Measurements from ENCODE around the gene SH3BP1. TPM values are rescaled to one million over a fixed set of nuclear protein-coding genes. Genes with fewer than 3 reads are reported as not detected.

SH3BP1 gene
- total RNA-seq, 1 donor: 4.7 TPM

DNA sequence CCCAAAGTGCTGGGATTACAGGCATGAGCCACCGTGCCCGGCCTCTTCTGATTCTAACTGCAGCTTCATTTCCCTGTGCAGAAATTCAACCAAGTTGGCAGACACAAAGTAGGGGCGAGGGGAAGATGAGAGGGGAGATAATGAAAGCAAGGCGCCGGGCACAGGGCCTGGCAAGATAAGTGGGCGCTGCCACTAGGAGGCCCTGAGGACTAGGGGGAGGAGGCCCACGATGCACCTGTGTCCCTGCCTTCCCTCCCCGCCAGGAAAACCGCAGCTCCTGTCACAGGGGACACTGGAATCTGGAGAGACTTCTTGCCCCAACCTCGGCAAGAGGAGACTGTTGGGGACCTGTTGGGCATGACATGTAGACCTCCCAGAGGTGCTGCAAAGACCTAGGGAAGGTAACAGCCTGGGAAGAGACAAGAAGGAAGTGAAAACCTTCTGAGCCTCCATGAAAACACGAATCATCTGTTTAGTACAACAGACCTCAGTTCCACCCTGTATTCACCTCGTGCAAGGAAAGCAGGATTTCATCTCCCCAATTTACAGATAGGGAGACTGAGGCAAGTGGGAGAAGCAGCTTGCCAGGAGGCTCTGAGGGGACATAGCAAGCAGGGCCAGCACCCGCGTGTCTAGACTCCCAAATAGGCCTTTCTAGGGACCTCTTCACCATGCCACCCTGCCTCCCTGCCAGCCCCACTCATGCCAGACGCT is 32.9 kb downstream of the SH3BP1 start:
- Histone ChIP-seq H3K9me3 (ENCODE audit: low read depth, low read length) (no peaks in the 10 kb centered on the region), H4K20me1 (ENCODE audit: insufficient read depth, low read length) (peaks cover 14% of the 10 kb centered on the region), H3K79me2 (ENCODE audit: insufficient read depth, low read length) (peaks cover 18% of the 10 kb centered on the region), H3K4me3 (ENCODE audit: insufficient read depth, low read length) (no peak overlapping the region), H3K36me3 (ENCODE audit: insufficient read depth, low read length) (peaks cover under 1% of the 10 kb centered on the region), H2AFZ (ENCODE audit: low read length) (no peak overlapping the region), H3K4me1 (ENCODE audit: insufficient read depth, low read length) (peaks cover 13% of the 10 kb centered on the region), H3K27ac (ENCODE audit: low read depth, low read length) (no peak overlapping the region), H3K4me2 (ENCODE audit: insufficient read depth, low read length) (no peak overlapping the region), H3K27me3 (ENCODE audit: insufficient read depth, low read length) (no peaks in the 10 kb centered on the region)
- TF ChIP-seq, protein P1, sequence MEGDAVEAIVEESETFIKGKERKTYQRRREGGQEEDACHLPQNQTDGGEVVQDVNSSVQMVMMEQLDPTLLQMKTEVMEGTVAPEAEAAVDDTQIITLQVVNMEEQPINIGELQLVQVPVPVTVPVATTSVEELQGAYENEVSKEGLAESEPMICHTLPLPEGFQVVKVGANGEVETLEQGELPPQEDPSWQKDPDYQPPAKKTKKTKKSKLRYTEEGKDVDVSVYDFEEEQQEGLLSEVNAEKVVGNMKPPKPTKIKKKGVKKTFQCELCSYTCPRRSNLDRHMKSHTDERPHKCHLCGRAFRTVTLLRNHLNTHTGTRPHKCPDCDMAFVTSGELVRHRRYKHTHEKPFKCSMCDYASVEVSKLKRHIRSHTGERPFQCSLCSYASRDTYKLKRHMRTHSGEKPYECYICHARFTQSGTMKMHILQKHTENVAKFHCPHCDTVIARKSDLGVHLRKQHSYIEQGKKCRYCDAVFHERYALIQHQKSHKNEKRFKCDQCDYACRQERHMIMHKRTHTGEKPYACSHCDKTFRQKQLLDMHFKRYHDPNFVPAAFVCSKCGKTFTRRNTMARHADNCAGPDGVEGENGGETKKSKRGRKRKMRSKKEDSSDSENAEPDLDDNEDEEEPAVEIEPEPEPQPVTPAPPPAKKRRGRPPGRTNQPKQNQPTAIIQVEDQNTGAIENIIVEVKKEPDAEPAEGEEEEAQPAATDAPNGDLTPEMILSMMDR (IDR thresholded peaks at IDR 0.05; ENCODE audit: extremely low read depth, low read depth, low read length): no peak
- DNase-seq (ENCODE audit: insufficient read length, low spot score, missing footprints): peak; percentile 19

DNA sequence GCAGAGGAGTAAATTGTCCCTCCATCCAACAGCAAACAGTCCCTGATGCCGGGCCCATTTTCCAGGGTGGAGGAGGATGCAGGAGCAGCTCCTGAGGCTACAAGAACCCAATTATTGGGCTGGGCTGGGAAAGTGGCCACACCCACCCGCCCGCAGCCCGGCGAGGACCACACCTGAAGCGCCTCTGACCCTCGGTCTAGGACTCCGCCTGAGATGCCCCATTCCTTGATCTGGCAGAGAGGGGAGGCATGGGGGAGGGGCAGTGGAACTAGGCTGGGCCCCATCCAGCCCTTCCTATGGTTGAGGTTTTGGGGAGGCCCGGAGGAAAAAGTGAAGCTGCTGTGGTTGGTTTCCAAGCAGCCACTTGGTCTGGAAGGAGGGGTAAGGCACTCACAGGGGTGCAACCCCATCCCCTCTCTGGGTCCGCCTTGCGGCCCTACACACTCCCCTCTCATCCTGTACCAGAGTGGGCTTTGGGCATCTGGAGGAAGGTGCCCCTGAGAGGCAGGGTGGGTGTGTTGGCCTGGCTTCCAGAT is 33.5 kb downstream of the SH3BP1 start:
- H3K27me3 ChIP-seq (ENCODE audit: insufficient read depth, low read length): no peaks in the 10 kb centered on the region
- H3K36me3 ChIP-seq (ENCODE audit: insufficient read depth, low read length): peaks cover 7% of the 10 kb centered on the region
- H3K4me3 ChIP-seq (ENCODE audit: insufficient read depth, low read length): no peak overlapping the region
- DNase-seq (ENCODE audit: insufficient read length, low spot score, missing footprints): peak; percentile 38
- no peak overlapping the region for H2AFZ ChIP-seq (ENCODE audit: low read length)
- H3K9me3 ChIP-seq (ENCODE audit: low read depth, low read length): no peaks in the 10 kb centered on the region
- H3K27ac ChIP-seq (ENCODE audit: low read depth, low read length): no peak overlapping the region
- H3K4me1 ChIP-seq (ENCODE audit: insufficient read depth, low read length): peaks cover 17% of the 10 kb centered on the region
- peaks cover 23% of the 10 kb centered on the region for H3K79me2 ChIP-seq (ENCODE audit: insufficient read depth, low read length)
- TF ChIP-seq, protein P1 (IDR thresholded peaks at IDR 0.05; ENCODE audit: extremely low read depth, low read depth, low read length): no peak
- peaks cover 18% of the 10 kb centered on the region for H4K20me1 ChIP-seq (ENCODE audit: insufficient read depth, low read length)
- no peak overlapping the region for H3K4me2 ChIP-seq (ENCODE audit: insufficient read depth, low read length)

DNA sequence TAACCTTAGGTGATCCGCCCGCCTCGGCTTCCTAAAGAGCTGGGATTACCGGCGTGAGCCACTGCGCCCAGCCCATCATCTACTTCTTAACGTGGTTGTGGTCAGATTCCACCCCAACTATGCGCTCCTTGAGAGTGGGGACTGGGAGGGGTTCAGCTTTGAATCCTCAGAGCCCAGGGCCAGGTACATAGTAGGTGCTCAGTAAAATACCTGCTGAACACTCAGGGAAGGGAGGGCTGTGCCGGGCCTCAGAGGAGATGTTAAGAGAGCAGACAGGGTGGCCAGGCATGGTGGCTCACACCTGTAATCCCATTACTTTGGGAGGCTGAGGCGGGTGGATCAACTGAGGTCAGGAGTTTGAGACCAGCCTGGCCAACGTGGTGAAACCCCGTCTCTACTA is 34.8 kb downstream of the SH3BP1 start:
- Histone ChIP-seq H4K20me1 (ENCODE audit: insufficient read depth, low read length) (peaks cover 23% of the 10 kb centered on the region), H3K9me3 (ENCODE audit: low read depth, low read length) (no peaks in the 10 kb centered on the region), H3K27me3 (ENCODE audit: insufficient read depth, low read length) (no peaks in the 10 kb centered on the region), H3K4me3 (ENCODE audit: insufficient read depth, low read length) (no peak overlapping the region), H3K27ac (ENCODE audit: low read depth, low read length) (peak overlapping the region; percentile 13), H3K4me1 (ENCODE audit: insufficient read depth, low read length) (peaks cover 21% of the 10 kb centered on the region), H3K36me3 (ENCODE audit: insufficient read depth, low read length) (peaks cover 16% of the 10 kb centered on the region), H2AFZ (ENCODE audit: low read length) (no peak overlapping the region), H3K4me2 (ENCODE audit: insufficient read depth, low read length) (no peak overlapping the region), H3K79me2 (ENCODE audit: insufficient read depth, low read length) (peaks cover 28% of the 10 kb centered on the region)
- TF ChIP-seq, protein P1 (IDR thresholded peaks at IDR 0.05; ENCODE audit: extremely low read depth, low read depth, low read length): no peak
- no peak for DNase-seq (ENCODE audit: insufficient read length, low spot score, missing footprints)
